SH-SY5Y (cell line): ENCODE data around the gene FMNL2.

Experiments used
- GATA2 ChIP-seq: IDR thresholded peaks from 2 replicates; pipeline ENCODE4 v1.6.1; 2011; ENCODE audit warnings: mild to moderate bottlenecking, low read depth, low read length
- GATA3 ChIP-seq: IDR thresholded peaks from 2 replicates; pipeline ENCODE4 v1.6.1; 2011; ENCODE audit warnings: low read depth, mild to moderate bottlenecking, low read length, moderate library complexity

The FMNL2 gene

GRCh38 chr2:152379089-152379488 is 44.1 kb downstream of the FMNL2 start:
- TF ChIP-seq GATA3 (no peak), GATA2 (no peak)

DNA sequence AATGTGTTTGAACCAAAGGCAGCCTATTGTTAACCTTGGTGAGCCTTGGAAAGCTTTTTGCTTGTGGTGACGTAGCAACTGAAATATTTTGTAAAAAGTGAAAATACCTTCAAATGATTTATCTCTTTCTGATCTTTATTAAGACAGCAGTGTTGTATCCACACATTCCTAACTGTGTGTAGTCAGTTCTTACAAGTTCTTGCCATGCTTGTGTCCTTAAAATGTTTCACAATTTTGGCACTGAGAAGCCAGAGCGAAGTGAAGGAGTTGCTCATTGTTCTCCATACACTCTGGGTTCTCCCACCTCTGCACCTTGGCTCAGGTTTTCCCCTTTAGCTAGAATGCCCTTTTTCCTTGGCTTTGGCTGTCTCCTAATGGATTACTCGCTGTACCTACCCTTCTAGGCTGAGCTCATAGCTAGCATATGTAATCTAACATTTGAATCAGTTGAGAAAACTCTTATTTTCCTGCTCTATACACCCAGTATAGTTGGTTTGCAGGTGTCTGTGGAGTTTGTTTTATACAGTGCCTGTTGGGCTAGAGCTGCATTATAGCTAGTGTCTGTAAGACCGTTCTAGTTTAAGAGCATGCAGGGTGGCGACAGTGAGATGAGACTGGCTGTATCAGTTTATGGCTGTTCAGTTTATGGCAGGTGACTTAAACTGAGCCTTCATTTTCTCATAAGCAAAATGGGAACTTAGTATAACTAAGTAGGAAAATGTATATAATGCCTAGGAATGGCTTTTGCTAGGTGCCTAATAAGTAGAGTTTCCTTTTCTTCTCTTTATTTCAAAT is 45.5 kb downstream of the FMNL2 start:
- TF ChIP-seq GATA3 (no peak), GATA2 (no peak)

GRCh38 chr2:152383702-152384101 is 48.7 kb downstream of the FMNL2 start:
- TF ChIP-seq GATA3 = no peak
- no peak for TF ChIP-seq GATA2

DNA sequence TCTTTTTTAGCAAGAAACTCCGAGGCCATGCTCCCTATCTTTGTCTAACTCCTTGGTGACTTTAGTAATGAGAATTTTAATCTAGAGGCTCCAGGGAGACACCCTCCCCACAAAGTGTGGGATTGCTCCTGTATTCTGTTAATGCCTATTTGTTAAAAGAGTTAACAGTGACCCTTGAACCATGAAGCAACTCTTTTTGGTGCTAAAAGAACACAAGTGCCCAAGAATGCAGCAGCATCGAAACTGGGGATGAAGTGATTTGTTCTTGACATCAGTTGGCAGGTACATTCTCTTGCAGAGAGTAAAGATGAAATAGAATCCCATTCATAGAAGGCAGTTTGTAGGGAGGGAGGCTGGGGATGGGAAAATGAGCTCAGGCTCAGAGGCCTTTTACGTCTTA is 50.0 kb downstream of the FMNL2 start:
- no peak for TF ChIP-seq GATA2
- no peak for TF ChIP-seq GATA3

GRCh38 chr2:152385650-152386049 is 50.7 kb downstream of the FMNL2 start:
- TF ChIP-seq GATA3 (no peak), GATA2 (no peak)

- TF ChIP-seq GATA3 = no peak
- no peak for TF ChIP-seq GATA2
Observed at GRCh38 chr2:152386266-152386665, 51.3 kb downstream of the FMNL2 start.

DNA sequence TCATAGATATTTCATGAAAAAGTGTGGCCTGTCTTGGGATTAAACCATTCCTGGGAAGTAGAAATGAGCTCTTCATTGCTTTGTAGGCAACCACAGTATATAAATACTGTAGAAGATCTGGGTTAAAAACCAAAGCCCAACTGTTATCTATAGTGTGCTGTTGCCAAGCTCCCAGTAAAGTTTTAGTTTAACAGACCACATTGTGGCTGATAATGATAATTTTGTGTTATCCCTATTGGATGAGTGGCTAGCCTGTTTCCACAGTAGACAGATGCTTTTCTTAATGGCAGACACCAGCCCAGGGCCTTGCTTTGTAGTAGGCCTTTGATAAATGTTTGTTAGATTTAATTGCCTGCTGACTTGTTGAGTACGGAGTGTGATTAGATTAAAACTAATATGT is 52.1 kb downstream of the FMNL2 start:
- TF ChIP-seq GATA2 = peak; percentile 14; the same call in 1 of the 2 replicates
- no peak for TF ChIP-seq GATA3

- TF ChIP-seq GATA2 = no peak
- TF ChIP-seq GATA3 = no peak
Observed at GRCh38 chr2:152389483-152389882, 54.5 kb downstream of the FMNL2 start.

- TF ChIP-seq GATA2 (no peak), GATA3 (no peak)
Observed at GRCh38 chr2:152390837-152391236, 55.9 kb downstream of the FMNL2 start.

DNA sequence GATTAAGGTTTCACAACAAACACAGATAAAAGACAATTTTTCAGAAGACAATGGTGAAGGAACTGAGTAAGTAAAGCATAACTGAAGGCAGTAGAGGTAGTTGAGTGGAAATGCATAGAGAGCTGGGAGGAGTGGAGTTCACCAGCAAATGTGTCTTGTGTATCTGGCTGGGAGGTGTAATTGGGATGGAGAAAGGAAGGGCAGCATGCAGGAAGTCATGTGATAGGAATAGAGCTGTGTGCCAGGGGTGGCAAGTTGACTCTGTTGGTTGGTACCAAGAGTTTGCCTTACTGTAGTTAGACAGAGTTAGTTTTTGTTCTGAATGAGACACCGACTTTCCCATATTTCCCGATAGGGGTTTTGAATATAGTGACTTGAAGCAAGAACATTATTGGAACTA is 56.3 kb downstream of the FMNL2 start:
- TF ChIP-seq GATA2 (no peak), GATA3 (no peak)

- TF ChIP-seq GATA3 (no peak), GATA2 (no peak)
Observed at GRCh38 chr2:152393377-152393776, 58.4 kb downstream of the FMNL2 start.

GRCh38 chr2:152394326-152394725 is 59.4 kb downstream of the FMNL2 start:
- TF ChIP-seq GATA3 = no peak
- TF ChIP-seq GATA2 = no peak

DNA sequence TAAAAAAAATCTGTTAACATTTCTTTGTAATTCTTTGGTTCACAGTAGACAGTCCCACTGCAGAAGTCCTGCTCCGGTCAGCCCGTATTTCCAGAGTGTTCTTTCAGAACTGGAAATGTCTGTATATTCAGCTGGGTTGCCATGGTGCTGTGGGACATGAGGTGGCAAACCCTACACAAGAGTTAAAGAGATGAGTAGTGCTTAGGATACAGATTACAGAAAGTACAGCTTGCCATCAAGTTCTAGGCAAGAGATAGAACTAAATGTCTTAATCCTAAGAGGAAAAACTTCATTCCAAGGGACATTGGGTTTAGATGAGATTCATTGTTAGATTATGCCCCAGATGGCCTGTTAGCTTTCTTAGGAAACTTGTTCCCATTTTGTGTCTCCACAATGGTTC is 60.1 kb downstream of the FMNL2 start:
- TF ChIP-seq GATA2 (no peak), GATA3 (no peak)

DNA sequence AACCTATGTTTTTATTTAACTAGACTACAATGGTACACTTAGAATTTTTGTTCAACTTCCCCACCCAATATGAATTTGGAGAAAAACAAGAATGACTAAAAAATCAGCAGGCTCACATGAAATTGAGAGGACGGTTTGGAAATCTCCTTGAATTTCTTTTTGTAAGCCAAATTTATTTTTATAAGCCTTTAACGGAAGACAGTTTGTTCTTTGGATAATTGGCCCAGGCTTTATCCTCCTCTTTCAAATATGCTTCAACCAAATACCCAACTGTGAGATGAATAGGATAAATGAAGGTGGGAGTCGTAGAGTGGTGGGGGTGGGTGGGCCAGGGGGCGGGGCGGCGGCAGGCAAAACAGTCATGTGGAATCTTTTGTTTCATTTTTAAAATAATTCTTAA is 60.6 kb downstream of the FMNL2 start:
- TF ChIP-seq GATA3 (no peak), GATA2 (no peak)

- no peak for TF ChIP-seq GATA2
- no peak for TF ChIP-seq GATA3
Observed at GRCh38 chr2:152396051-152396511, 61.1 kb downstream of the FMNL2 start.

DNA sequence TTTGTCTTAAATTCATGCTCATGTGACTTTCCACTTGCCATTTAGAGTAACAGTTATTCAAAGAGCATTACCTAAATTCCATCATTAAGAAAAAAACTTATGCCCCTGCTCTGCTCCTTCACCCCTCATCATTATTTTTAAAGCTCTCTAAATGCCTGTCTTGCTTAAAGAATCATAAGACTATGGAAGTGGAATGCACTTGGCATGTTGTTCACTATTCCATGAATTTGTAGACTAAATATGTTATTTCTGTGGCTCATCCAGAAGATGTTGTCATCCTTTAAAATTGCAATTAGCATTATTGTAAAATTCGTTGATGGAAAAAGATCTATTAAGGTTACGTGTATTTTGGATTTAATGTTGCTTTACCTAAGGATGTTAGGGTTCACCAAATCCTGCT is 61.8 kb downstream of the FMNL2 start:
- no peak for TF ChIP-seq GATA2
- no peak for TF ChIP-seq GATA3

DNA sequence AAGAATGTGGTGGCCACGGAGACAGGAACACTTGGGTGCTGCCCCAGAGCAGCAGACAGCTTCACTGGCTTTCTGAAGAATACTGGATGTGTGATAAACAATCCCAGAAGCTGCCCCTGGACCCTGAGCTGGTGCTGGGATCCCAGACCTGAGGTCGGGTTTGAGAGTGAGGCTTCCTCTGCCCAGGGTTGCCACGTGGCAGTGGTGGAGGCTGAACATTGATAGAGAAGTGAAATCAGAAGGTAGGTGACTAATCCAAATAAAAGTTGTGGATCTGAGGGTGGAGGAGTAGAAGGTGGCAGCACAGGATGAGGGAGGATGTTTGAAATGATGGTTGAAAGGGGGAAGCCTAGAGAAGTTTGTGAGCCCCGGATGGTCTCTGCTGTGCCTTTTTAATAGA is 64.0 kb downstream of the FMNL2 start:
- TF ChIP-seq GATA3 (no peak), GATA2 (no peak)
